Smooth muscle cell (in vitro differentiated cells): ENCODE measurements around the gene C2orf92. TPM values are rescaled to one million over a fixed set of nuclear protein-coding genes. Genes with fewer than 3 reads are reported as not detected.
A peak's percentile ranks its signal among the peaks of the same experiment; 100 is the strongest.

Experiments used
- DNase-seq: peaks from one replicate; lab custom pipeline; 2025; ENCODE audit not compliant: unreplicated experiment; lab: John Stamatoyannopoulos, UW
- H2AFZ ChIP-seq: fragments of 200-600 bp; sonication (generic); 2 replicates; pipeline ENCODE4 v1.6.0; 2016; ENCODE audit warnings: antibody characterized with exemption, low read depth, mild to moderate bottlenecking
- H3F3A ChIP-seq: fragments of 200-600 bp; sonication (generic); 2 replicates; pipeline ENCODE4 v1.6.0; 2017; ENCODE audit warnings: antibody characterized with exemption, low read depth
- H3K27ac ChIP-seq: fragments of 200-600 bp; sonication (generic); 2 replicates; pipeline ENCODE4 v1.5.1; 2016; ENCODE audit warnings: low read depth, mild to moderate bottlenecking
- H3K27me3 ChIP-seq: fragments of 200-600 bp; sonication (generic); 2 replicates; pipeline ENCODE4 v1.6.1; 2016; ENCODE audit warnings: low read depth, mild to moderate bottlenecking
- H3K36me3 ChIP-seq: fragments of 200-600 bp; sonication (generic); 2 replicates; pipeline ENCODE4 v1.5.1; 2016; ENCODE audit warnings: low read depth
- H3K4me1 ChIP-seq: fragments of 200-600 bp; sonication (generic); 2 replicates; pipeline ENCODE4 v1.5.1; 2016; ENCODE audit warnings: low read depth
- H3K4me2 ChIP-seq: fragments of 200-600 bp; sonication (generic); 2 replicates; pipeline ENCODE4 v1.6.0; 2016; ENCODE audit warnings: mild to moderate bottlenecking
- H3K4me3 ChIP-seq: fragments of 200-600 bp; sonication (generic); 2 replicates; pipeline ENCODE4 v1.5.1; 2016; ENCODE audit warnings: mild to moderate bottlenecking
- H3K79me2 ChIP-seq: fragments of 200-600 bp; sonication (generic); 2 replicates; pipeline ENCODE4 v1.6.0; 2016; ENCODE audit warnings: low read depth, mild to moderate bottlenecking
- H3K9ac ChIP-seq: fragments of 200-600 bp; sonication (generic); 2 replicates; pipeline ENCODE4 v1.6.0; 2016; ENCODE audit warnings: low read depth
- H3K9me3 ChIP-seq: fragments of 200-600 bp; sonication (generic); replicated peaks from 2 replicates; pipeline ENCODE4 v1.5.1; 2016; ENCODE audit warnings: low read depth
- H4K20me1 ChIP-seq: fragments of 200-600 bp; sonication (generic); 2 replicates; pipeline ENCODE4 v1.6.0; 2016; ENCODE audit warnings: low read depth
- WGBS: methylation state at CpG from one replicate; pipeline ENCODE4 v1.1.7; 2016; ENCODE audit warnings: low lambda C conversion rate; 5-methylcytosine and 5-hydroxymethylcytosine counted together
- polyA plus RNA-seq: library from polyadenylated mRNA; unstranded; fragments of >200 nt; fragmentation: Nextera tagmentation; extraction: Ambion mirVana; gene quantifications from 2 replicates; pipeline ENCODE4 v1.2.1, GENCODE V29; 2016
- total RNA-seq: library from RNA; depleted of rRNA; stranded (reverse); fragments of >200 nt; gene quantifications from 2 replicates; pipeline ENCODE4 v1.2.3, GENCODE V29; 2014
- TF ChIP-seq, protein P1 (sequence below): fragments of 200-600 bp; sonication (generic); IDR thresholded peaks from 2 replicates; pipeline ENCODE4 v1.5.1; 2017; ENCODE audit warnings: borderline replicate concordance, mild to moderate bottlenecking, antibody characterized with exemption; ENCODE audit not compliant: insufficient read depth, poor library complexity, severe bottlenecking

Gene C2orf92
- total and polyA plus RNA-seq, 2 experiments from 2014 or later, result 1.0 to 7.2 TPM

DNA sequence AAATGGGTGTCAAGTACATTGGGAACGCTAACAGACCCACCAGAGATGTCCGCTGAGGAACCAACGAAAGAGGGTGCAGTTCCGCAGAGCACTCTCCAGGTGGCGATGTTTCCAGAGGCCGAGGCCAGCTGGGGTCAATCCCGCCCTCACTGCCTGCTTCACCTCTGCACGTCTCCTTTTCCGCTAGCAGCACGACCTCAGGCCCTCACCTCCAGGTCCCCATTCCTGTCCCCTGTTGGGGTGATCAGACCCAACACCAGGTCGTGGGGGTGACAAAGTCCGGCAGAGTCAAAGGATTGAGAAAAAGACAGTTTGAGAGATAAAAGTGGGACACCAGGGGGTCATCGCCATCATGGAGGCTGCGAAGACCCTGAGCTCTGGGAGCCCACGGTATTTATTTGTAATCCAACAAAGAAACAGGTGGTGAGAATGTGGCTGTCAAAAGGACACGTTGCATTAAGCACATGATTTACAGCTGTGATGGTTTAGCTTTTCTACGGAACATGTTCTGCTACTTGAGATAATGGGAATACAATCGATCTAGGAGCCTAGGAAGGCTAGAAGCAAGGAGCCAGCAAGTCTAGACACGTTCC lies 71.2 kb downstream of the C2orf92 start:
- no peak for DNase-seq
- 37% methylated on average over 19 of the region's 19 CpGs for WGBS
- H3K79me2 ChIP-seq, result no peaks in the 10 kb centered on the region
- no peak overlapping the region for H3K27ac ChIP-seq
- H4K20me1 ChIP-seq, result no peaks in the 10 kb centered on the region
- no peaks in the 10 kb centered on the region for H3K9me3 ChIP-seq
- no peak overlapping the region for H3K4me3 ChIP-seq
- no peaks in the 10 kb centered on the region for H3K27me3 ChIP-seq
- H3K4me1 ChIP-seq, result no peaks in the 10 kb centered on the region
- H3K9ac ChIP-seq, result no peak overlapping the region
- H3K4me2 ChIP-seq, result no peak overlapping the region
- H2AFZ ChIP-seq, result no peak overlapping the region
- no peaks in the 10 kb centered on the region for H3K36me3 ChIP-seq
- no peaks in the 10 kb centered on the region for H3F3A ChIP-seq
- TF ChIP-seq, protein P1, sequence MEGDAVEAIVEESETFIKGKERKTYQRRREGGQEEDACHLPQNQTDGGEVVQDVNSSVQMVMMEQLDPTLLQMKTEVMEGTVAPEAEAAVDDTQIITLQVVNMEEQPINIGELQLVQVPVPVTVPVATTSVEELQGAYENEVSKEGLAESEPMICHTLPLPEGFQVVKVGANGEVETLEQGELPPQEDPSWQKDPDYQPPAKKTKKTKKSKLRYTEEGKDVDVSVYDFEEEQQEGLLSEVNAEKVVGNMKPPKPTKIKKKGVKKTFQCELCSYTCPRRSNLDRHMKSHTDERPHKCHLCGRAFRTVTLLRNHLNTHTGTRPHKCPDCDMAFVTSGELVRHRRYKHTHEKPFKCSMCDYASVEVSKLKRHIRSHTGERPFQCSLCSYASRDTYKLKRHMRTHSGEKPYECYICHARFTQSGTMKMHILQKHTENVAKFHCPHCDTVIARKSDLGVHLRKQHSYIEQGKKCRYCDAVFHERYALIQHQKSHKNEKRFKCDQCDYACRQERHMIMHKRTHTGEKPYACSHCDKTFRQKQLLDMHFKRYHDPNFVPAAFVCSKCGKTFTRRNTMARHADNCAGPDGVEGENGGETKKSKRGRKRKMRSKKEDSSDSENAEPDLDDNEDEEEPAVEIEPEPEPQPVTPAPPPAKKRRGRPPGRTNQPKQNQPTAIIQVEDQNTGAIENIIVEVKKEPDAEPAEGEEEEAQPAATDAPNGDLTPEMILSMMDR, result peak; percentile 78

DNA sequence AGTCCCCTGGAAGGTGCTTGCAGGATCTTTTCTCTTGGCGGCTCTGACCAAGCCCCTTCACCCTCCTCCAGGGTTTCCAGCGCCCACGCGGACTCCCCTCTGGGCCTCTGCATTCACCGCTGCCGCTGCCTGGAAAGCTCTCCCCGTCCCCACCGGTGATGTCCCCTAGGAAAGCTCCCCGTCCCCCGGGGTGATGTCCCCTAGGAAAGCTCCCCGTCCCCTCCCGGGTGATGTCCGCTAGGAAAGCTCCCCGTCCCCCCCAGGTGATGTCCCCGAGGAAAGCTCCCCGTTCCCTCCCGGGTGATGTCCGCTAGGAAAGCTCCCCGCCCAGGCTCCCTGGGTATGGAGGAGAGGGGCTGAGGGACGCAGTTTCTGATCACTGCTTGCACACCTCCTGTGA lies 71.7 kb downstream of the C2orf92 start:
- H3K9me3 ChIP-seq, result no peaks in the 10 kb centered on the region
- no peaks in the 10 kb centered on the region for H3F3A ChIP-seq
- H3K9ac ChIP-seq, result no peak overlapping the region
- TF ChIP-seq, protein P1, result no peak
- WGBS, result 95% methylated on average over 20 of the region's 20 CpGs
- H3K4me3 ChIP-seq, result no peak overlapping the region
- H4K20me1 ChIP-seq, result no peaks in the 10 kb centered on the region
- no peak overlapping the region for H3K4me2 ChIP-seq
- no peaks in the 10 kb centered on the region for H3K79me2 ChIP-seq
- DNase-seq, result no peak
- H2AFZ ChIP-seq, result no peak overlapping the region
- H3K27ac ChIP-seq, result no peak overlapping the region
- no peaks in the 10 kb centered on the region for H3K4me1 ChIP-seq
- no peaks in the 10 kb centered on the region for H3K27me3 ChIP-seq
- no peaks in the 10 kb centered on the region for H3K36me3 ChIP-seq

DNA sequence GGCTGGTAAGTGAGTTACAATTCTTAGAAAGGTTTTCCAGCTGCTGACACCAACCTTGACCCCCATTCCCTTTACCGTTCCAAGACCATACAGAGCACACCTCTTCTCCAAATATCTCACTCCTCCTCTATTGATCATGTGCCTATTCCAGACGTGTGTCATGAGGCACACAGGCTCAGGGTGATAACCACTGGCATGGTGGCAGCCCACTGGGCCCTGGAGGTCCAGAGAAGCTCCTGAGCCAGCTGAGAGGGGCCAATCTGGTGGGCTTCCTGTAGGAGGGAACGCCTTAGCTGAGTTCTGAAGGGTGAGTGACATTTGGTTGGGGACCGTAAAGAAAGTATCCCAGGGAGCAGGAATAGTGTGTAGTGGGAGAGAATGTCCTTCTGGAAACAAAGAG lies 72.2 kb downstream of the C2orf92 start:
- Histone ChIP-seq H3K9me3 (no peaks in the 10 kb centered on the region), H3K27ac (no peak overlapping the region), H3K4me1 (no peaks in the 10 kb centered on the region), H3K4me3 (no peak overlapping the region), H4K20me1 (no peaks in the 10 kb centered on the region), H3K79me2 (no peaks in the 10 kb centered on the region), H2AFZ (no peak overlapping the region), H3K9ac (no peak overlapping the region), H3K36me3 (no peaks in the 10 kb centered on the region), H3K27me3 (no peaks in the 10 kb centered on the region), H3K4me2 (no peak overlapping the region), H3F3A (no peaks in the 10 kb centered on the region)
- no peak for DNase-seq
- 95% methylated on average over 4 of the region's 4 CpGs for WGBS
- TF ChIP-seq, protein P1, result no peak

DNA sequence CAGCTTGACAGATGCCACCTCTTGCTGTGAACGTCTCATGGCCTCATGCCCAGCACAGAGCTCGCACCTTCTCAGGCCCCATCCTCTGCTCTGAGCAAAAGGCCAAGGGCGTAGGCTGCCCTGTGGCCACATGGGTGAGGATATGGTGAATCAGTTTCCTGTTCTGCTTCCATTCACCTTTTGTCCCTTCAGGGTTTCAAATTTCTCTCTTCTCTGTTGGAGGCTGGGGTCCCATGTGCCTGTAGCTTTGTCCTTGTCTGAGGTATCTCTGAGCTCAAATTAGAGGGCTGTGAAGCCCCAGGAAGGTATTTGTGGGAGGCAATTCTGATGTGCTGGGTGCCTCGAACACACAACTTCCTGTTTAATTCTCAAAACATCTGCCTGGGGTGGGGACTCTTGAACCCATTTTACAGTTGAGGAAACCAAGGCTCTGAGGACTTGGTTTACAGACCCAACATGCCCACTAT lies 72.9 kb downstream of the C2orf92 start:
- DNase-seq, result no peak
- WGBS, result 85% methylated on average over 4 of the region's 4 CpGs
- TF ChIP-seq, protein P1, result no peak
- H3K9ac ChIP-seq, result no peak overlapping the region
- H4K20me1 ChIP-seq, result no peaks in the 10 kb centered on the region
- H3K27me3 ChIP-seq, result no peaks in the 10 kb centered on the region
- H3K9me3 ChIP-seq, result no peaks in the 10 kb centered on the region
- H3K4me2 ChIP-seq, result no peak overlapping the region
- H3F3A ChIP-seq, result no peaks in the 10 kb centered on the region
- no peaks in the 10 kb centered on the region for H3K36me3 ChIP-seq
- no peaks in the 10 kb centered on the region for H3K79me2 ChIP-seq
- H3K4me3 ChIP-seq, result no peak overlapping the region
- H3K27ac ChIP-seq, result no peak overlapping the region
- no peak overlapping the region for H2AFZ ChIP-seq
- no peaks in the 10 kb centered on the region for H3K4me1 ChIP-seq
